ENCODE data around the gene PDGFA. TPM values are rescaled to one million over a fixed set of nuclear protein-coding genes. Genes with fewer than 3 reads are reported as not detected.

Gene PDGFA
- polyA plus RNA-seq, 1 donor (not counting 4 experiments of a cell fraction or from before 2014, with no cell fraction given) = 14.8 TPM

GRCh38 chr7:464454-465401 is 54.9 kb downstream of the PDGFA start:
- H2AFZ ChIP-seq (ENCODE audit: control insufficient read depth, low read length) = no peak overlapping the region
- no peak for FAIRE-seq
- peaks cover 25% of the 10 kb centered on the region for H3K27me3 ChIP-seq (ENCODE audit: control insufficient read depth, extremely low read depth, insufficient read depth, low read length)
- H3K79me2 ChIP-seq (ENCODE audit: control insufficient read depth, insufficient read depth, low read length) = no peaks in the 10 kb centered on the region
- H3K9ac ChIP-seq (ENCODE audit: control insufficient read depth, extremely low read depth, insufficient read depth, low read length) = no peak overlapping the region
- TF ChIP-seq CTCF (optimal IDR thresholded peaks at IDR 0.05 in 1 of 3, IDR thresholded peaks at IDR 0.05 in 1 of 3, conservative IDR thresholded peaks at IDR 0.05 in 1 of 3; ENCODE audit: extremely low read depth in 1 of 3, insufficient read depth in 2 of 3, low read length in 3 of 3) = no peak
- no peak for TF ChIP-seq EZH2 (IDR thresholded peaks at IDR 0.05; ENCODE audit: low read length)
- DNase-seq (ENCODE audit: low read depth, low spot score) = no peak
- H3K9me1 ChIP-seq (ENCODE audit: control insufficient read depth, extremely low read depth, insufficient read depth, low read length) = no peaks in the 10 kb centered on the region
- dilution Hi-C loops (cut with MboI; ENCODE audit: extremely low pct_ligation_motif_present, low sequenced_read_pairs) = no loop called here
- H3K4me2 ChIP-seq (ENCODE audit: control insufficient read depth, extremely low read depth, insufficient read depth, low read depth, low read length) = no peak overlapping the region
- H3K4me3 ChIP-seq (ENCODE audit: control insufficient read depth in 2 of 3, extremely low read depth in 1 of 3, insufficient read depth in 2 of 3, low read depth in 1 of 3, low read length in 3 of 3) = peak overlapping the region in 1 of 3 experiments; percentile 12
- H3K4me1 ChIP-seq (ENCODE audit: control insufficient read depth, extremely low read depth, insufficient read depth, low read length) = no peaks in the 10 kb centered on the region
- H3K27ac ChIP-seq (ENCODE audit: control insufficient read depth, insufficient read depth, low read length) = no peak overlapping the region
- no peaks in the 10 kb centered on the region for H3K9me3 ChIP-seq (ENCODE audit: control insufficient read depth, low read depth, low read length)
- no peaks in the 10 kb centered on the region for H4K20me1 ChIP-seq (ENCODE audit: control insufficient read depth, extremely low read depth, insufficient read depth, low read length)
- H3K36me3 ChIP-seq (ENCODE audit: control insufficient read depth in 2 of 2, extremely low read depth in 1 of 2, insufficient read depth in 2 of 2, low read length in 2 of 2) = no peaks in the 10 kb centered on the region

- Histone ChIP-seq H3K79me2 (ENCODE audit: control insufficient read depth, insufficient read depth, low read length) (no peaks in the 10 kb centered on the region), H3K36me3 (ENCODE audit: control insufficient read depth in 2 of 2, extremely low read depth in 1 of 2, insufficient read depth in 2 of 2, low read length in 2 of 2) (no peaks in the 10 kb centered on the region), H4K20me1 (ENCODE audit: control insufficient read depth, extremely low read depth, insufficient read depth, low read length) (no peaks in the 10 kb centered on the region), H3K9me3 (ENCODE audit: control insufficient read depth, low read depth, low read length) (no peaks in the 10 kb centered on the region), H3K4me1 (ENCODE audit: control insufficient read depth, extremely low read depth, insufficient read depth, low read length) (no peaks in the 10 kb centered on the region), H3K9ac (ENCODE audit: control insufficient read depth, extremely low read depth, insufficient read depth, low read length) (no peak overlapping the region), H3K9me1 (ENCODE audit: control insufficient read depth, extremely low read depth, insufficient read depth, low read length) (no peaks in the 10 kb centered on the region), H3K4me3 (ENCODE audit: control insufficient read depth in 2 of 3, extremely low read depth in 1 of 3, insufficient read depth in 2 of 3, low read depth in 1 of 3, low read length in 3 of 3) (no peak overlapping the region), H3K27me3 (ENCODE audit: control insufficient read depth, extremely low read depth, insufficient read depth, low read length) (peaks cover 25% of the 10 kb centered on the region), H3K27ac (ENCODE audit: control insufficient read depth, insufficient read depth, low read length) (no peak overlapping the region), H3K4me2 (ENCODE audit: control insufficient read depth, extremely low read depth, insufficient read depth, low read depth, low read length) (no peak overlapping the region), H2AFZ (ENCODE audit: control insufficient read depth, low read length) (peak overlapping the region; percentile 4)
- dilution Hi-C loops (cut with MboI; ENCODE audit: extremely low pct_ligation_motif_present, low sequenced_read_pairs) = no loop called here
- FAIRE-seq = no peak
- TF ChIP-seq EZH2 (IDR thresholded peaks at IDR 0.05; ENCODE audit: low read length) = no peak
- DNase-seq (ENCODE audit: low read depth, low spot score) = no peak
Measured at GRCh38 chr7:463817-464453, 55.7 kb downstream of the PDGFA start.
